ENCODE measurements around the gene MILR1. TPM values are rescaled to one million over a fixed set of nuclear protein-coding genes. Genes with fewer than 3 reads are reported as not detected.
A peak's percentile ranks its signal among the peaks of the same experiment; 100 is the strongest.
"Not testable (repeated sequence)": the region's sequence is repeated elsewhere in the genome, so short reads cannot be mapped to it uniquely, and the experiment has no call there.

Gene MILR1
- total and polyA plus RNA-seq, 2 donors from 2014 or later: 2.2 to 17.8 TPM

DNA sequence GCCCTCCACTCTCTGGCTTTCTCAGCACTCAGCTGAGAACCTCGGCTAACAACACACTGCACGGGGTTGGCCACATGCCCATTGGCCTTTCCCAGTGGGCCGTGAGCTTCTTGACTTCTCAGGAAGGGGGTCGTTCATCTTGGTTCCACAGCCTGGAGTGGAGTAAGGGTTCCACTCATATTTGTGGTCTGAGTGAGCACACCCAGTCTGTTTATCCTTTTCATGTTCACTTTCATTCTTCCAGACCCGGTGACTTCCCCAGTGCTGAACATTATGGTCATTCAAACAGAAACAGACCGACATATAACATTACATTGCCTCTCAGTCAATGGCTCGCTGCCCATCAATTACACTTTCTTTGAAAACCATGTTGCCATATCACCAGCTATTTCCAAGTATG, 8.2 kb downstream of the MILR1 start:
- Histone ChIP-seq H3K9ac (ENCODE audit: low read length in 3 of 3) (no peak overlapping the region), H3K4me1 (ENCODE audit: control insufficient read depth in 2 of 3, insufficient read depth in 2 of 3, low read depth in 1 of 3, low read length in 3 of 3) (peaks cover 0 to 2% (median 0%) of the 10 kb centered on the region in 3 donors), H3K36me3 (ENCODE audit: control insufficient read depth in 2 of 3, insufficient read depth in 3 of 3, low read length in 3 of 3) (no peaks in the 10 kb centered on the region), H3K4me3 (ENCODE audit: low read length in 3 of 3) (no peak overlapping the region), H3K27me3 (ENCODE audit: control insufficient read depth, insufficient read depth, low read length) (no peaks in the 10 kb centered on the region), H3K27ac (ENCODE audit: low read depth in 2 of 2, low read length in 2 of 2) (no peak overlapping the region), H3K9me3 (ENCODE audit: control insufficient read depth in 2 of 3, insufficient read depth in 1 of 3, low read length in 3 of 3) (no peaks in the 10 kb centered on the region)
- DNase-seq (no peak), FAIRE-seq (no peak)
- intact Hi-C loops (cut with DNase I): no loop called here
- TF ChIP-seq, protein P1, sequence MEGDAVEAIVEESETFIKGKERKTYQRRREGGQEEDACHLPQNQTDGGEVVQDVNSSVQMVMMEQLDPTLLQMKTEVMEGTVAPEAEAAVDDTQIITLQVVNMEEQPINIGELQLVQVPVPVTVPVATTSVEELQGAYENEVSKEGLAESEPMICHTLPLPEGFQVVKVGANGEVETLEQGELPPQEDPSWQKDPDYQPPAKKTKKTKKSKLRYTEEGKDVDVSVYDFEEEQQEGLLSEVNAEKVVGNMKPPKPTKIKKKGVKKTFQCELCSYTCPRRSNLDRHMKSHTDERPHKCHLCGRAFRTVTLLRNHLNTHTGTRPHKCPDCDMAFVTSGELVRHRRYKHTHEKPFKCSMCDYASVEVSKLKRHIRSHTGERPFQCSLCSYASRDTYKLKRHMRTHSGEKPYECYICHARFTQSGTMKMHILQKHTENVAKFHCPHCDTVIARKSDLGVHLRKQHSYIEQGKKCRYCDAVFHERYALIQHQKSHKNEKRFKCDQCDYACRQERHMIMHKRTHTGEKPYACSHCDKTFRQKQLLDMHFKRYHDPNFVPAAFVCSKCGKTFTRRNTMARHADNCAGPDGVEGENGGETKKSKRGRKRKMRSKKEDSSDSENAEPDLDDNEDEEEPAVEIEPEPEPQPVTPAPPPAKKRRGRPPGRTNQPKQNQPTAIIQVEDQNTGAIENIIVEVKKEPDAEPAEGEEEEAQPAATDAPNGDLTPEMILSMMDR (IDR thresholded peaks at IDR 0.05; ENCODE audit: borderline replicate concordance, extremely low read depth, insufficient read depth): no peak

DNA sequence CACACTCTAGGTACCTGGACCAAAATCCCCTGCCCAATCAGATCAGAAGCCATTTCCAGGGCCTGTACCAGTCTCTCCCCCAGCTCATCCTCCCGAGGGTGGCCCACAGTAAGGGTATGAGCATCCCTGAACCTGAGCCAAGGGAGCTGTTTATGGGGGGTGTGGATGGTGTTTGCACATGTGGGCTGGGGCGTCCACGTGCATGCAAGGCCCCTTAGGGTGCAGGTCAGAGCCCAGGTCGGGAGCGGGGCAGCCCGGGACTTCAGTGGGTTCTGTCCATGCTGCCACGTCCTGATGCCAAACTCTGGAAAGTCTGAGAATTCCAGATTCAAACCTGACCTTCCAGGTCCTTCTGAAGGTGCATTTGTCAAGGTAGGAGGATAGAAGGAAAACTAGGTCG, 9.8 kb downstream of the MILR1 start:
- no peak for DNase-seq
- peaks cover 0 to 2% (median 0%) of the 10 kb centered on the region in 3 donors for H3K4me1 ChIP-seq (ENCODE audit: control insufficient read depth in 2 of 3, insufficient read depth in 2 of 3, low read depth in 1 of 3, low read length in 3 of 3)
- H3K4me3 ChIP-seq (ENCODE audit: low read length in 3 of 3): no peak overlapping the region
- no peak overlapping the region for H3K27ac ChIP-seq (ENCODE audit: low read depth in 2 of 2, low read length in 2 of 2)
- H3K27me3 ChIP-seq (ENCODE audit: control insufficient read depth, insufficient read depth, low read length): no peaks in the 10 kb centered on the region
- H3K36me3 ChIP-seq (ENCODE audit: control insufficient read depth in 2 of 3, insufficient read depth in 3 of 3, low read length in 3 of 3): no peaks in the 10 kb centered on the region
- H3K9ac ChIP-seq (ENCODE audit: low read length in 3 of 3): no peak overlapping the region
- intact Hi-C loops (cut with DNase I): no loop called here
- H3K9me3 ChIP-seq (ENCODE audit: control insufficient read depth in 2 of 3, insufficient read depth in 1 of 3, low read length in 3 of 3): no peaks in the 10 kb centered on the region
- no peak for FAIRE-seq
- TF ChIP-seq, protein P1 (IDR thresholded peaks at IDR 0.05; ENCODE audit: borderline replicate concordance, extremely low read depth, insufficient read depth): no peak

DNA sequence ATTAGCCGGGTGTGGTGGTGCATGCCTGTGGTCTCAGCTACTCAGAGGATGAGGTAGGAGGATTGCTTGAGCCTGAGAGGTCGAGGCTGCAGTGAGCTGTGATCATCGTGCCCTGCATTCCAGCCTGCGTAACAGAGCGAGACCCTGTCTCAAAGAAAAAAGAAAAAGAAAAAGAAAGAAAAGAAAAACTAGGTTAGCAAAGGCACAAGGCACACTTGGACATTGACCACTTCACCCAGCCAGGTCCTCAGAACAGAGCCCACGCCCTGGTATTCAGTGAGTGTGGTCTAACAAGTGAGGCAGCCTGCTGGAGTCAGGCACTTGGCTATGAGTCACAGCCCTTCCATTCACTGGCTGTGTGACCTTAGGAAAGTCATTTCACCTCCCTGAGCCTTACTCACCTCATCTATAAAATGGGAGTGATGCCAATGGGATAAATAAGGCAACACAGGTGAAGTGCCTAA, 10.4 kb downstream of the MILR1 start:
- no peak overlapping the region for H3K4me3 ChIP-seq (ENCODE audit: low read length in 3 of 3)
- TF ChIP-seq, protein P1 (IDR thresholded peaks at IDR 0.05; ENCODE audit: borderline replicate concordance, extremely low read depth, insufficient read depth): no peak
- H3K27ac ChIP-seq (ENCODE audit: low read depth in 2 of 2, low read length in 2 of 2): no peak overlapping the region
- H3K27me3 ChIP-seq (ENCODE audit: control insufficient read depth, insufficient read depth, low read length): no peaks in the 10 kb centered on the region
- no peaks in the 10 kb centered on the region for H3K9me3 ChIP-seq (ENCODE audit: control insufficient read depth in 2 of 3, insufficient read depth in 1 of 3, low read length in 3 of 3)
- H3K9ac ChIP-seq (ENCODE audit: low read length in 3 of 3): no peak overlapping the region
- peak in 1 of 5 donors; percentile 4 for DNase-seq
- peaks cover 0 to 2% (median 0%) of the 10 kb centered on the region in 3 donors for H3K4me1 ChIP-seq (ENCODE audit: control insufficient read depth in 2 of 3, insufficient read depth in 2 of 3, low read depth in 1 of 3, low read length in 3 of 3)
- H3K36me3 ChIP-seq (ENCODE audit: control insufficient read depth in 2 of 3, insufficient read depth in 3 of 3, low read length in 3 of 3): no peaks in the 10 kb centered on the region
- intact Hi-C loops (cut with DNase I): no loop called here
- no peak for FAIRE-seq

DNA sequence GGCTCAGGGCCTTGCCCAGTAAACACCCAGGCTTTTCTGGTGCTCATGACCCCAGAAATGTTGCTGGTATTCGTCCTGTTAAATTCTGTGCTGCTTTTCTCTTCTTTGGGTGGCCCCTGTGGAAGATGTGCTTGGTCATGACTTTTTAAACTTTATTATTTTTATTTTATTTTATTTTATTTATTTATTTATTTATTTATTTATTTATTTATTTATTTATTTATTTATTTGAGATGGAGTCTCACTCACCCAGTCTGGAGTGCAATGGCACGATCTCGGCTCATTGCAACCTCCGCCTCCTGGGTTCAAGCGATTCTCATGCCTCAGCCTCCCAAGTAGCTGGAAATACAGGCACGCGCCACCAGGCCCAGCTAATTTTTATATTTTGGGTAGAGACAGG, 10.9 kb downstream of the MILR1 start:
- H3K4me1 ChIP-seq (ENCODE audit: control insufficient read depth in 2 of 3, insufficient read depth in 2 of 3, low read depth in 1 of 3, low read length in 3 of 3); H3K36me3 ChIP-seq (ENCODE audit: control insufficient read depth in 2 of 3, insufficient read depth in 3 of 3, low read length in 3 of 3); H3K27me3 ChIP-seq (ENCODE audit: control insufficient read depth, insufficient read depth, low read length); intact Hi-C loops (cut with DNase I); DNase-seq; H3K9ac ChIP-seq (ENCODE audit: low read length in 3 of 3); H3K4me3 ChIP-seq (ENCODE audit: low read length in 3 of 3); FAIRE-seq; H3K9me3 ChIP-seq (ENCODE audit: control insufficient read depth in 2 of 3, insufficient read depth in 1 of 3, low read length in 3 of 3); H3K27ac ChIP-seq (ENCODE audit: low read depth in 2 of 2, low read length in 2 of 2): not testable (repeated sequence)

Data from kidney (tissue), 14 donors.